Stimulated activated CD8-positive, alpha-beta memory T cell treated with anti-CD3 and anti-CD28 coated beads, Interleukin-4, amount 100 ng/mL, for 24 hours (primary cell): ENCODE results near the gene PGLYRP3.
"Not testable (repeated sequence)": the region's sequence is repeated elsewhere in the genome, so short reads cannot be mapped to it uniquely, and the experiment has no call there.

Experiments used
- DNase-seq: peaks from one replicate; pipeline ENCODE4 v3.0.0-alpha.2; 2020; ENCODE audit warnings: low read depth

The PGLYRP3 gene

GRCh38 chr1:153348511-153349362 lies 36.0 kb upstream of the PGLYRP3 start, which contains the start of gene PGLYRP4:
TSS of gene PGLYRP4 (minus strand) at chr1:153348841. CDS start at chr1:153347932, 909 bp downstream.
- DNase-seq = no peak

DNA sequence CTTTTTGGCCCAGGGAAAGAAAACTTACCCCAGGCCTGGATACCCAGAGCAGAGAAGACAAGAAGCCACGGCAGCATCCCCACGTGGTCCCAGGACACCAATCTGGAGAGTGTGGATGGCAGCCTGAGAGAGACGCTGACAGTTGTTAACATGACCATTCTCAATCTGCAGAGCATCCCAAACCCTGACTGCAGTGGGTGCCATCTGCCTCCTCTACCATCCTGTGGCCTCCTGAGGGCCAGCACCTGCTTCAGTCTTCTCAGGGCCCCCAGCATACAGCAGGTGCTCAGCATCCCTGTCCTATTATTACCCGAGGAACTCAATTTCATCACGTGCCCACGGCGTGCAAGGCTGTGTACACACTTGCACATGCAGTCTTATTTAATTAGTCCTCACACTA lies 35.1 kb upstream of the PGLYRP3 start:
- no peak for DNase-seq

DNA sequence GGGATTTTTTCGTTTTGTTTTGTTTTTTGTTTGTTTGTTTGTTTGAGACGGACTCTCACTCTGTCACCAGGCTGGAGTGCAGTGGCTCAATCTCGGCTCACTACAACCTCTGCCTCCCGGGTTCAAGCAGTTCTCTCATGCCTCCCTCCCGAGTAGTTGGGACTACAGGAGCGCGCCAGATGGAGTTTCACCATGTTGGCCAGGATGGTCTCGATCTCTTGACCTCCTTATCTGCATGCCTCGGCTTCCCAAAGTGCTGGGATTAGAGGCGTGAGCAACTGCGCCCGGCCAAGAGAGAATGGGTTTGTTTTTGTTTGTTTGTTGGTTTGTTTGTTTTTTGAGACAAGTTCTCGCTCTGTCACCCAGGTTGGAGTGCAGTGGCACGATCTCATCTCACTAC lies 34.3 kb upstream of the PGLYRP3 start:
- not testable (repeated sequence) for DNase-seq

DNA sequence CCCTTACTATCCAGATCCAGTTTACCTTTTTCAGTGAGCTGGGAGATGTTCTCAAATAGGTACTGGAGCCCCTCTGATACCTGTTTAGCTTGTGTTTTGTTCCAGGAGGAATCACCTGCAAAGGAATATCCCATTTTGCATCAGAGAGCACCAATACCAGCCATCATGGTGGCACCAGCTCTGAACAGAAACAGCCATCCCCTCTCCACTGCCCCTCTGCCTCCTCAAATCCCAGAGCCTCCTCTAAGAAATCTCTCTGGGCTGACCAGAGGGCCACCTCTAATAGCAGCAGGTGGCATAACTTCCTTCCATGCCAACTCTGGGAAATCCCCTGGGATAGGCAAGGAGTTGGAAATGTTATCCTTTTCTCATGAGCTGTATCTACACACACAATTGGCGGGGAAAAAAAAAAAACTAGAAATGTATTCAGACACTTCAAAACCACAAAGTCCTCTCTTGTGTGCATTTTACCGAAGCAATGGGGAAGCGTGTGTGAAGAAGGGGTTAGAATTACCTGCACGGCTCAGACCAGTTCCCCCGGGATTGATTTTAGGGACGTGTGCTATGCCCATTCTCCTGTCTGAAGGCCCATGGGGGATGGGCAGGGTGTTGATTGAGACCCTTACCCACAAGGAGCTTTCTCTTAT lies 33.4 kb upstream of the PGLYRP3 start:
- no peak for DNase-seq

DNA sequence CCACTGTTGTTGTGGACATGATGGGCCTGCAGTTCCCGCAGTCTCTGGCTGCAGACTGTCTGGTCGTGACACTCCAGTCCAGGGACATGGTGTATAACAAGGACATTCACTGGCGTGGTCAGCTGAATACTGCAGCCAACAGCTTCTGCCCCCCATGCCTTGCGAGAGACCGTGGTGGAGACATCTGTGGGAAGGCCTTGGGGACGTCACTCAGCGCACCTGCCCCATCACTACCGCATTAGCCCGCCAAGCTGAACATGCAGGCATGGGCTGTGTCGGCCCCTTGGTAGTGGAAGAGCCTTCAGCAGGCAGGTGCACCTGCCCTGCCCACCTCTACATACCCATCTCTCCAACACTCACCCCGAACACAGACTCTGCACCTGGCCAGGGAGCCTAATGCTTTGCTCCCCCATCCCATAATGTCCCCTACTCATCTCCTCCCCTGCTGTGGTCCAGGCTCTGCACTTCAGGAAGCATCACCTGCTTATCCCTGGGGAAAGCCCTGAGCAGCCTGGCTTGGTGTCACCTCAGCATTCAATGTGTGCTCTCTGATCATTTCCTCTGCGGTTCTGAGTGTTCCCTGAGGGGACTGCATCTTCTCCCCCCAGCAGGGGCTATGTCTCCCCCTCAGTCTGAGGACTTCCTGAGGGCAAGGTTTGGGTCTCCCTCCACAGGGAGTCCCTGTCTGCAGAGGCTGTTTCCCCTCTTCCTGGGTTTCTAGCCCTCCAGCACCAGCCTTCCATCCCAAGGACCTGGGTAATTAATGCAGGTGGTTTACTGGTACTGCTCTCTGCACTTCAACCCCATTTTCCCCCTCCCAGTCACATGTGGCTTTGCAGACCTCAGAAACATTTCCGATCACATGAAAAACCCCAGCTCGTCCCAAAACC lies 32.7 kb upstream of the PGLYRP3 start:
- no peak for DNase-seq

GRCh38 chr1:153344718-153345025 lies 31.9 kb upstream of the PGLYRP3 start:
- no peak for DNase-seq

DNA sequence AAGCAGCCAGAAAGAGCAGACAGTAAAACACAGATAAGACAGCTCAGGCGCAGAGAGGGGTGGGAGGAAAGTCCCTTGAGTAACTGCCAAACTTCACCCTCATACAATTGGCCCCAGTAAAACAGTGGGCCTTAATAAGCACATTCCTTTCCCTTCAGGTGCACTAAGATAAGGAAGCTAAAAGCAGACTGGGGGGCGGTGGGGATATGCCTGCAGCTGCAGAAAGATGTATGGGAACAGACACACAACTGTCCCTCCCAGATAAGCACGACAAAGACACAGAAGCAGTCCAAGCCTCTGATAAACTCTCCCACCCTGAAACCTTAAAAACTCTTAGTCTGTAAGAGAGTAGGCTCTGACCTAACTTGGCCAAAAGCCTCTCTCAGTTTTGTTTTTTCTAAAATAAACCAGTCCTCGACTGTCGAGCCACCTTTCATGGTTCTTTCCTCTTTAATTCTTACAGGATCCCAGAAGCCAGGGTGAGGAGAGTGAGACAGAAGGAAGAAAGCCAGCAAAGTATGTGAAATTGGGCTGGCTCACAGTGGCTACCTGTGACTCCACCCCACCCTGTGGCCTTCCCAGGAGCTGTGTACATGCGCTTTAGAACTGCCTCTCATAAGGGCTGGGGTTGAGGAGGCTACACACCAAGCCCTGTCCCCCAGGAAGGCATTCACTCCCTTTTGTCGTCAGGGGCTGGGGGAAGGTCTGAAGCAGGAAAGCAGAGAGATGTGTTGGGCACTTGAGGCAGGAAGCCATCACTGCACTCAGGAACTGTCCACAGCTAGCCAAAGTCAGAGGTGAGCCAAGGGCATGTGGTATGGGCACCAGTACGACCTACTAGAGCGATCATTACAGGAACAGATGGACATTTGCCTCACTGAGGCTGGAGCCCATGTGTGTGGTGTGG lies 31.3 kb upstream of the PGLYRP3 start:
- no peak for DNase-seq

DNA sequence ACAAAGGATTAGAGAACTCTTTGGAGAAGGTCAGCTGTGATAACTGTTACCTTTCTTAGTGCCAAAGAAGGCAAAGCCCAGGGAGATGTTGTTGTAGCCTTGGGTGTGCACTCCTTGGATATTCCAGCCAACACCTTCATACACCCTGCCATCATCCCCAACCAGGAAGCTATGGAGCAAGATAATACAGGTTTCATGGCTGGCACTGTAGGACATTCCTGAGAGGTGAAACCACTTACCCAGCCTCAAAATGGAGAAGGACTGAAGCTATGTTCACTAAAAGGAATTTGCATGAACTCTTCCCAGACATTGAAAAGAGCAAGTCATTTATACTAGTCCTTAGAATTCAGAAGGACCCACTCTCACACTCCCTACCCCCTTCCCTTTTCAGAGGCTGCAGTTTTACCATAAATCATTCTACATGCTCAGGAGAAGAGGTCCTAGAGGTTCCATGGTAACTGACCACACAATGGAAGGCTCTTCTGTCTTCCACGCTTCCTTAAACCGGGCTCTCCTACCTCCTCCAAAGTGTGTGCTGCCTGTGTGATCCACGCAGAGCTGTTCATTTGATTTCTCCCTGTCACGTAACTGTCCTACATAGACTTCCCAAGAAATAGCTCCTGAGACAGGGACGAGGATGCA lies 30.4 kb upstream of the PGLYRP3 start:
- DNase-seq = no peak

- no peak for DNase-seq
Observed at GRCh38 chr1:153342178-153342577, 29.4 kb upstream of the PGLYRP3 start.

DNA sequence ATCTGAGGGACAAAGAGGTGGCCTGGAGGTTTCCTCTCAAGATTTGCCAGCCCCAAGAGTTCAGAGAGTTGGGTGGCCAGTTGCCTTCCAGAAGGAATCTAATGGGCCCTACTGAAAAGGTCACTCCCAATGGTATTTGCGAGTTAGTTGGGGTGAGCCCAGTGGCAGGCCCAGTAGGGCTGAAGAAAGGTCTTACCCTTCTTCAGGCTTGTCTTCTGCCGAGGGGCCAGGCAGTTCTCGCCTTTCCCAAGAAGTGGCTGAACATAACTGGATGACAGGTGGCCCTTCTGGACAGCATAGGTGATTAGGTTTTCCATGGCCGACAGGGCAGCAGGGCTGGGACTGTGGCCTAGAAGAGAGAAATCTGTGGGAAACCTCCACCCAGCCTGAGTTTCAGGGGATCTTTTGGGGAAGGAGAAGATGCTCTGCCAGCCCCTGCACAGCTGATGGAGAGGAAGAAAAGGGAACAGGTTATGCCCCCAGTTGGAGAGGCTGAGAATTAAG lies 28.7 kb upstream of the PGLYRP3 start:
- DNase-seq = no peak

DNA sequence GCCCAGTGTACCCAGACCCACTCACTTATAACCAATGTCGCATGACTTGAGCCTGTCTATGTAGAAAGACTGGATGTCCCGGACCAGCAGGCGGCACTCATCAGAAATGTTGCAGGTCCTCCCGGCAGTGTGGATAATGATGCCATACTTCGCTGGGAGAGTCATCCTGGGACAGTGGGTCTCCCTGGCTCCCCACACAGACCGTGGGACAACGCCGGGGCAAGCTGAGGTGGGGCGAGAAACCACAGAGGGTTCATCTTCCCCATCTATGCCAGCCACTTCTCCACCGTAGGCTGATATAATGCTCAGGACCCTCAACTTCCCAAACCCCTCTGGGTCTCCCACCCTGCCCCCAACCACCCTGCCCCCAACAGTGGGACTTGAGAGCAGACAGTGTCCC lies 27.6 kb upstream of the PGLYRP3 start:
- DNase-seq = no peak

GRCh38 chr1:153339802-153340201 lies 27.1 kb upstream of the PGLYRP3 start:
- no peak for DNase-seq

DNA sequence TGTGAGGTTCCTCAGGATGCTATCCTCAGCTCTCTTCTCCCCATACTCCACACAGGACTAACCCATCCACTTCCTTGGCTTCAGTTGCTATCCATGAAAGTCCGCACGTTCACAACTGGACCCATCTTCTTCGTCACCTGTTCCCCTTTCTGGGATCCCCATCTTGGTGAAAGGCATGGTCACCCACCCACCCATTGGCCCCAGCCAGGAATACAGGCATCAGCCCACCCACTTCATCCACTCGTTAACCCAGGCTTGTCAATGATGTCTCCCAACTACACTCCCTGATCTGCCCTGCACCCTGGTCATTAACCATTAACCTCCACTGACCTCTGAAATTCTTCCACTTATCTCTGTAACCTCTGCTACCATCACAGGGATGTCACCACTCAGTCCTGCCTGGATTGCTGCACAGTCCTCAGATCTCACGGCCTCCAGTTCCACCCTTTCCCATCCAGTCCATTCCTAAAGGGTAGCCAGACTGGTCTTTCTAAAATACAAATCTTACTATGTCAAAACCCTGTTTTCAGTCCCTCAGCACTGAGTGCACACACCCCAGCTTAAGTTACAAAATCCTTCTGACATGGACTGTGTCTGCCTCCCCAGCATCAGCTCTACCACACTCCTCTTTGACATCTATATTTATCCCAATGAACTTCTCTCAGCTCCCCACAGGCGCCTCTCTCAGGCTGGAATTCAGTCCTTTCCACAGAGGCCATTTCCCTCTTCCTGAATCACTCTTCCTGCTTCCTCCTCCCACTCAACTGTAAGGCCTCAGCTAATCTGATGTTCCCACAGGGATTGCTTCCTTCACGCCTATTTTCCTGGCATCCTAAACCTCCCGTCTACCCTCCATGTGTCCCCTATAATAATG lies 25.5 kb upstream of the PGLYRP3 start:
- DNase-seq = no peak

DNA sequence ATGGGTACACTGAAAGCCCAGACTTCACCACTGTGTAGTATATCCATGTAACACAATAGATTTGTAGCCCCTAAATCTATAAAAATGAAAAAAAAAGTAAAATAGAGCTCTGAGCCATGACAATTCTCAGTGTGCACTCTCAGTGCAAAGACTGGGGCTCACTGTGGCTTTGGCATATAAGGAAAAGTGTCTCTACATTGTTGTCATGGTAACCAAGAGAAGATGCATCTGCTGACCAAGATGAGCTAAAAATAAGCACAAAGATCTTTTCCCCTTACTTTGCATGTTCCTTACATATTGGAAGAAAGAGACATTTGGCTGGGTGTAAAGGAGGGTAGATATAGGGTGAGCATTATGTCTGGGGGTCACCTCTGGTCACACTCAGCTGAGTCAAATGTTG lies 23.9 kb upstream of the PGLYRP3 start:
- no peak for DNase-seq

DNA sequence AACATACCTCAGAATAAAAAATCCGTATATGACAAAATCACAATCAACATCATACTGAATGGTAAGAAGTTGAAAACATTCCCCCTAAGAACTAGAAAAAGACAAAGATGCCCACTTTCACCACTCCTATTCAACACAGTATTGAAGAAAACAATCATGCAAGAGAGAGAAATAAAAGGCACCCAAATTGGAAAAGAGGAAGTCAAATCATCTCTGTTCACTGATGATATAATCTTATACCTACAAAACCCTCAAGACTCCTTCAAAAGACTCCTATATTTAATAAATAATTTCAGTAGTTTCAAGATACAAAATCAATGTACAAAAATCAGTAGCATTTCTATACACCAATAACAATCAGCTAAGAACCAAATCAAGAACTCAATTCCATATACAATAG lies 21.1 kb upstream of the PGLYRP3 start:
- DNase-seq = no peak

DNA sequence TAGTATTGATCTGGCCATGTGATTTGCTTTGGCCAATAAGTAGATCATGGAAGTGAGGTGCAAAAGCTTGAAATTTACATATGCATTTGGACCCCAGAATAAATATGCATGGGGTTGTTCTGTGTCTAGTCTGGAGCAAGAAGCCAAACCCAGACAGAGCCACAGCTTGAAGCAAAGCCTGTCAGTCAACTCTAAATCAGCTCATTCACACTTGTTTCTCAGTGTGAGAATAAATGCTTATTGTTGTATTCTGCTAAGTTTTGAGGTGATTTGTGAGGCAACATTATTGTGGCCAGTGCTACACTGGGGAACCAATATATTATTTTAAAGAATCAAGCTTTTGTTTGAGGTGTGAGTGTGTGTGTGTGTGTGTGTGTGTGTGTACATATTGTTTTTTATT lies 12.2 kb upstream of the PGLYRP3 start:
- DNase-seq = no peak

DNA sequence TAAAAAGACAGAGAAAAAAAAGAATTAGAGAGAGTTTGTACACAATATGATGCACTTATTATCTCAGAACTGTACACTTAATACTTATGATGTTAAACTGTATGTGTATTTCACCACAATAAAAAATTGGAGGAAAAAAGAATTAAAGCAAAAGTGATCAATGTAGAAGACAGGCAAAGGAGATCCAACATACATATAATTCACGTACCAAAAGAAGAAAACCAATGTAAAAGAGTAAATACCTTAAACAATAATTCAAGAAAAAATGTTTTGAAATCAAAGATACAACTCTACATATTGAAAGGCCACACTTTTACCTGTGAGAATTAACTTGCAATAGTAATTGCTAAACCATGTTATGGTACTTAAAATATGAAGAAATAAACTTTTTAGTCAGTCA lies 9.8 kb upstream of the PGLYRP3 start:
- no peak for DNase-seq

DNA sequence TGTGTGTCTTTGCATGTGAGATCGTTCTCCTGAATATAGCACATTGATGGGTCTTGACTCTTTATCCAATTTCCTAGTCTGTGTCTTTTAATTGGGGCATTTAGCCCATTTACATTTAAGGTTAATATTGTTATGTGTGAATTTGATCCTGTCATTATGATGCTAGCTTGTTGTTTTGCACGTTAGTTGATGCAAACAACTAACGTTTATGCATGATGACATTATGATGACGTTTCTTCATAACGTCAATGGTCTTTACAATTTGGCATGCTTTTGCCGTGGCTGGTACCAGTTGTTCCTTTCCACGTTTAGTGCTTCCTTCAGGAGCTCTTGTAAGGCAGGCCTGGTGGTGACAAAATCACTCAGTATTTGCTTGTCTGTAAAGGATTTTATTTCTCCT lies 5.4 kb upstream of the PGLYRP3 start:
- DNase-seq = not testable (repeated sequence)

GRCh38 chr1:153316013-153316412 lies 3.3 kb upstream of the PGLYRP3 start:
- not testable (repeated sequence) for DNase-seq

DNA sequence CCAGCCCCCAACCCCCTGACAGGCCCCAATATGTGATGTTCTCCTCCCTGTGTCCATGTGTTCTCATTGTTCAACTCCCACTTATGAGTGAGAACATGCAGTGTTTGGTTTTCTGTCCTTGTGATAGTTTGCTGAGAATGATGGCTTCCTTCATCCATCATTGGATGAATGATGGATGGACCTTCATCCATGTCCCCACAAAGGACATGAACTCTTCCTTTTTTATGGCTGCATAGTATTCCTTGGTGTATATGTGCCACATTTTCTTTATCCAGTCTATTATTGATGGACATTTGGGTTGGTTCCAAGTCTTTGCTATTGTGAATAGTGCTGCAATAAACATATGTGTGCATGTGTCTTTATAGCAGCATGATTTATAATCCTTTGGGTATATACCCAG lies 1.6 kb upstream of the PGLYRP3 start:
- DNase-seq = not testable (repeated sequence)
